Upper lobe of left lung (tissue), 4 donors: ENCODE data around the gene DPH7.

Experiments
- POLR2A ChIP-seq, 4 donors: fragments of 450-650 bp; IDR thresholded peaks; one replicate each; pipeline ENCODE4 v1.5.1; 2016 to 2017; ENCODE audit warnings: antibody characterized with exemption in 4 of 4, mild to moderate bottlenecking in 2 of 4
- POLR2AphosphoS5 ChIP-seq, 2 donors: sonication (generic); formaldehyde crosslinking; IDR thresholded peaks; one replicate each; pipeline ENCODE4 v1.5.1; 2017; ENCODE audit warnings: antibody characterized with exemption in 2 of 2
- TF ChIP-seq, protein P1 (sequence below), 6 experiments: fragments of 450-650 bp in 4 of 6; fragments of 200-600 bp in 2 of 6; sonication (generic) in 2 of 6; IDR thresholded peaks; one replicate each; pipeline ENCODE4 v1.5.1; 2016 to 2019; ENCODE audit warnings: antibody characterized with exemption in 6 of 6

DNA sequence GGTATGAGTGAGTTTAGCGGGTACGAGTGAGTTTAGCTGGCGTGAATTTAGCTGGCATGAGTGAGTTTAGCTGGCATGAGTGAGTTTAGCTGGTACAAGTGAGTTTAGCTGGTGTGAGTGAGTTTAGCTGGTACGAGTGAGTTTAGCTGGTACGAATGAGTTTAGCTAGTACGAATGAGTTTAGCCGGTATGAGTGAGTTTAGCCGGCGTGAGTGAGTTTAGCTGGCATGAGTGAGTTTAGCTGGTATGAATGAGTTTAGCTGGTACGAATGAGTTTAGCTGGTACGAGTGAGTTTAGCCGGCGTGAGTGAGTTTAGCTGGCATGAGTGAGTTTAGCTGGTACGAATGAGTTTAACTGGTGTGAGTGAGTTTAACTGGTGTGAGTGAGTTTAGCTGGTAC lies 69.5 kb downstream of the DPH7 start:
- TF ChIP-seq, protein P1, sequence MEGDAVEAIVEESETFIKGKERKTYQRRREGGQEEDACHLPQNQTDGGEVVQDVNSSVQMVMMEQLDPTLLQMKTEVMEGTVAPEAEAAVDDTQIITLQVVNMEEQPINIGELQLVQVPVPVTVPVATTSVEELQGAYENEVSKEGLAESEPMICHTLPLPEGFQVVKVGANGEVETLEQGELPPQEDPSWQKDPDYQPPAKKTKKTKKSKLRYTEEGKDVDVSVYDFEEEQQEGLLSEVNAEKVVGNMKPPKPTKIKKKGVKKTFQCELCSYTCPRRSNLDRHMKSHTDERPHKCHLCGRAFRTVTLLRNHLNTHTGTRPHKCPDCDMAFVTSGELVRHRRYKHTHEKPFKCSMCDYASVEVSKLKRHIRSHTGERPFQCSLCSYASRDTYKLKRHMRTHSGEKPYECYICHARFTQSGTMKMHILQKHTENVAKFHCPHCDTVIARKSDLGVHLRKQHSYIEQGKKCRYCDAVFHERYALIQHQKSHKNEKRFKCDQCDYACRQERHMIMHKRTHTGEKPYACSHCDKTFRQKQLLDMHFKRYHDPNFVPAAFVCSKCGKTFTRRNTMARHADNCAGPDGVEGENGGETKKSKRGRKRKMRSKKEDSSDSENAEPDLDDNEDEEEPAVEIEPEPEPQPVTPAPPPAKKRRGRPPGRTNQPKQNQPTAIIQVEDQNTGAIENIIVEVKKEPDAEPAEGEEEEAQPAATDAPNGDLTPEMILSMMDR (IDR thresholded peaks at IDR 0.05): no peak
- TF ChIP-seq POLR2A (IDR thresholded peaks at IDR 0.05) (no peak), POLR2AphosphoS5 (IDR thresholded peaks at IDR 0.05) (no peak)
